Panc1 (cell line): ENCODE data around the gene NR1H4. TPM values are rescaled to one million over a fixed set of nuclear protein-coding genes. Genes with fewer than 3 reads are reported as not detected.

Source experiments
- ATAC-seq: fragments of 200-7000 bp; cut with Tn5 transposase; 2 replicates; pipeline ENCODE4 v1.9.1; 2020; ENCODE audit warnings: mild to moderate bottlenecking, moderate library complexity
- BruUV-seq: library from RNA; stranded (reverse); fragments of 400-500 nt; replicated peaks from 2 replicates; lab custom pipeline; 2021; lab: Mats Ljungman, UMichigan
- CTCF ChIA-PET: fragments of 300-600 bp; sonication (Branson Sonifier 250); formaldehyde crosslinking; loops from one replicate; lab custom pipeline; 2022; ENCODE audit warnings: antibody characterized with exemption; lab: Charles Lee
- POLR2A ChIA-PET: fragments of 300-600 bp; sonication (Branson Sonifier 250); formaldehyde crosslinking; loops from one replicate; lab custom pipeline; 2022; ENCODE audit warnings: antibody characterized with exemption; lab: Charles Lee
- DNase-seq: peaks from one replicate; pipeline ENCODE4 v3.0.0-alpha.2; 2010; ENCODE audit warnings: low read depth, low spot score
- H3K27ac ChIP-seq: 2 replicates; pipeline ENCODE4 v1.5.1; 2011; ENCODE audit warnings: mild to moderate bottlenecking, low read length, inconsistent platforms
- H3K27me3 ChIP-seq: fragments of 200-500 bp; sonication (Bioruptor generic); 2 replicates; pipeline ENCODE4 v1.6.0; 2014; ENCODE audit warnings: low read length, inconsistent platforms; ENCODE audit not compliant: control insufficient read depth, insufficient read depth
- H3K36me3 ChIP-seq: fragments of 200-500 bp; sonication (Bioruptor generic); 2 replicates; pipeline ENCODE4 v1.5.1; 2014; ENCODE audit warnings: inconsistent platforms, mild to moderate bottlenecking, low read length, moderate library complexity; ENCODE audit not compliant: control insufficient read depth, insufficient read depth
- H3K4me1 ChIP-seq: 2 replicates; pipeline ENCODE4 v1.5.1; 2011; ENCODE audit warnings: inconsistent platforms, mild to moderate bottlenecking, low read length, moderate library complexity; ENCODE audit not compliant: control insufficient read depth, insufficient read depth
- H3K4me3 ChIP-seq, 2 experiments: 2 replicates each; pipeline ENCODE4 v1.5.1; 2011 to 2012; ENCODE audit warnings: low read depth in 2 of 2, low read length in 2 of 2, mild to moderate bottlenecking in 2 of 2, inconsistent platforms in 1 of 2, moderate library complexity in 1 of 2
- H3K9me3 ChIP-seq: fragments of 200-500 bp; sonication (Bioruptor generic); 2 replicates; pipeline ENCODE4 v1.5.1; 2014; ENCODE audit warnings: low read depth, mild to moderate bottlenecking, inconsistent platforms, low read length, moderate library complexity; ENCODE audit not compliant: control insufficient read depth, insufficient read depth
- POLR2AphosphoS5 ChIP-seq: IDR thresholded peaks from 2 replicates; pipeline ENCODE4 v1.6.1; 2012; ENCODE audit warnings: mild to moderate bottlenecking, low read depth, low read length, moderate library complexity
- SIN3A ChIP-seq: IDR thresholded peaks from 2 replicates; pipeline ENCODE4 v1.6.1; 2012; ENCODE audit warnings: low read depth, mild to moderate bottlenecking, low read length, moderate library complexity, borderline replicate concordance; ENCODE audit not compliant: insufficient read depth
- TCF7L2 ChIP-seq: IDR thresholded peaks from 2 replicates; pipeline ENCODE4 v1.6.1; 2011; ENCODE audit warnings: mild to moderate bottlenecking, low read depth, low read length, inconsistent platforms
- in situ Hi-C: cut with HindIII; loops from 2 replicates; pipeline ENCODE4 v1.10.0; 2016; ENCODE audit warnings: low sequenced_read_pairs, low pct_unique_long_range_greater_than_20kb
- intact Hi-C: fragments of 100-400 bp; cut with micrococcal nuclease; formaldehyde crosslinking; loops from one replicate; pipeline ENCODE4 v1.10.0; 2022; ENCODE audit not compliant: unreplicated experiment
- total RNA-seq: library from RNA; stranded (reverse); gene quantifications from one replicate; pipeline ENCODE4 v1.2.1, GENCODE V29; 2021; ENCODE audit not compliant: unreplicated experiment
- TF ChIP-seq, protein P1 (sequence below): fragments of 450-650 bp; IDR thresholded peaks from 2 replicates; pipeline ENCODE4 v1.5.1; 2017; ENCODE audit warnings: mild to moderate bottlenecking
- TF ChIP-seq, protein P2 (sequence below), 2 experiments: IDR thresholded peaks; 2 replicates each; pipeline ENCODE4 v1.6.1; 2011 to 2012; ENCODE audit warnings: low read depth in 2 of 2, control low read depth in 1 of 2, low read length in 1 of 2, mild to moderate bottlenecking in 1 of 2, moderate library complexity in 1 of 2; ENCODE audit not compliant: insufficient read depth in 1 of 2

The NR1H4 gene
- total RNA-seq, 1 experiment from 2014 or later, result not detected

DNA sequence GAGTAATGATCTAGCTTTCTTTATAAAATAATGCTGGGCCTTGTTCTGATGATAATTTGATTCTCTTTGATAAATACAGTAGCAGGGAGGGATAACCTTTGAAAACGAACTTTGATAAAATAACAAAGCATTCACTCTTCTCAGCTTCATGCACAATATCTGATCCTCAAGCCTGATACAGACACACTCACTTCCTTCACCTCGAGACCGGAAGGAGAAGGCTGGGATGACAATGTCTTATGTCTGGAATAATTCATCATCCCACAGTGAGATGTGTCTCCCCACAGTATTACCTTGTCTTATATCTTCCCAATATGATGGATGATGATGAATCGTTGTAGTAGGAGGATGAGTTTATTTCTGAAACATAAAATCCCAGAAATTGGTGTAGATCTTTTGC is 15.5 kb upstream of the NR1H4 start:
- no peak for ATAC-seq
- H3K4me3 ChIP-seq, result no peak overlapping the region
- POLR2A ChIA-PET, result no interaction called here

DNA sequence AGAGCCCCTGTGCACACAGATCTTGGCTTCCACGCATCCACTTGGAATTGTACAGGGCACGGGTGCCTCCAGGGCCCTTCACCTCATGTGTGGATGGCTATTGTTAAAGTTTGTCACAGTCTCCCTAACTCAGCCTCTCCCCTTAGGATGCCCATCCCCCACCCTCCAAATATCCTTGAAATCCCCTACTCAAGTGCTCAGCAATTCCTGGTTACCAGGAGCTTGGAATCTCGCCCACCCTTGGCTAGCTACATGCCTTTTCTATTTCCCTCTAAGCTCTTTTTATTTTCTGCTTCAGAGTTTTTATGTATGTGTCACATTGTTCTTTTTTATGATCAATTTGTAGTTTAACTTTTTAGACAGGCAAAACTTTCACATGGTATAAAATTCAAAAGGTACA is 13.0 kb upstream of the NR1H4 start:
- ChIA-PET CTCF (no interaction called here), POLR2A (no interaction called here)
- DNase-seq (no peak), ATAC-seq (no peak)
- Histone ChIP-seq H3K36me3 (no peaks in the 10 kb centered on the region; the same call in 1 of the 2 replicates), H3K4me3 (no peak overlapping the region), H3K9me3 (no peaks in the 10 kb centered on the region), H3K27ac (no peak overlapping the region), H3K4me1 (no peaks in the 10 kb centered on the region), H3K27me3 (no peaks in the 10 kb centered on the region)
- TF ChIP-seq POLR2AphosphoS5 (no peak), TCF7L2 (no peak), SIN3A (no peak)
- TF ChIP-seq, protein P1, sequence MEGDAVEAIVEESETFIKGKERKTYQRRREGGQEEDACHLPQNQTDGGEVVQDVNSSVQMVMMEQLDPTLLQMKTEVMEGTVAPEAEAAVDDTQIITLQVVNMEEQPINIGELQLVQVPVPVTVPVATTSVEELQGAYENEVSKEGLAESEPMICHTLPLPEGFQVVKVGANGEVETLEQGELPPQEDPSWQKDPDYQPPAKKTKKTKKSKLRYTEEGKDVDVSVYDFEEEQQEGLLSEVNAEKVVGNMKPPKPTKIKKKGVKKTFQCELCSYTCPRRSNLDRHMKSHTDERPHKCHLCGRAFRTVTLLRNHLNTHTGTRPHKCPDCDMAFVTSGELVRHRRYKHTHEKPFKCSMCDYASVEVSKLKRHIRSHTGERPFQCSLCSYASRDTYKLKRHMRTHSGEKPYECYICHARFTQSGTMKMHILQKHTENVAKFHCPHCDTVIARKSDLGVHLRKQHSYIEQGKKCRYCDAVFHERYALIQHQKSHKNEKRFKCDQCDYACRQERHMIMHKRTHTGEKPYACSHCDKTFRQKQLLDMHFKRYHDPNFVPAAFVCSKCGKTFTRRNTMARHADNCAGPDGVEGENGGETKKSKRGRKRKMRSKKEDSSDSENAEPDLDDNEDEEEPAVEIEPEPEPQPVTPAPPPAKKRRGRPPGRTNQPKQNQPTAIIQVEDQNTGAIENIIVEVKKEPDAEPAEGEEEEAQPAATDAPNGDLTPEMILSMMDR, result no peak
- TF ChIP-seq, protein P2, sequence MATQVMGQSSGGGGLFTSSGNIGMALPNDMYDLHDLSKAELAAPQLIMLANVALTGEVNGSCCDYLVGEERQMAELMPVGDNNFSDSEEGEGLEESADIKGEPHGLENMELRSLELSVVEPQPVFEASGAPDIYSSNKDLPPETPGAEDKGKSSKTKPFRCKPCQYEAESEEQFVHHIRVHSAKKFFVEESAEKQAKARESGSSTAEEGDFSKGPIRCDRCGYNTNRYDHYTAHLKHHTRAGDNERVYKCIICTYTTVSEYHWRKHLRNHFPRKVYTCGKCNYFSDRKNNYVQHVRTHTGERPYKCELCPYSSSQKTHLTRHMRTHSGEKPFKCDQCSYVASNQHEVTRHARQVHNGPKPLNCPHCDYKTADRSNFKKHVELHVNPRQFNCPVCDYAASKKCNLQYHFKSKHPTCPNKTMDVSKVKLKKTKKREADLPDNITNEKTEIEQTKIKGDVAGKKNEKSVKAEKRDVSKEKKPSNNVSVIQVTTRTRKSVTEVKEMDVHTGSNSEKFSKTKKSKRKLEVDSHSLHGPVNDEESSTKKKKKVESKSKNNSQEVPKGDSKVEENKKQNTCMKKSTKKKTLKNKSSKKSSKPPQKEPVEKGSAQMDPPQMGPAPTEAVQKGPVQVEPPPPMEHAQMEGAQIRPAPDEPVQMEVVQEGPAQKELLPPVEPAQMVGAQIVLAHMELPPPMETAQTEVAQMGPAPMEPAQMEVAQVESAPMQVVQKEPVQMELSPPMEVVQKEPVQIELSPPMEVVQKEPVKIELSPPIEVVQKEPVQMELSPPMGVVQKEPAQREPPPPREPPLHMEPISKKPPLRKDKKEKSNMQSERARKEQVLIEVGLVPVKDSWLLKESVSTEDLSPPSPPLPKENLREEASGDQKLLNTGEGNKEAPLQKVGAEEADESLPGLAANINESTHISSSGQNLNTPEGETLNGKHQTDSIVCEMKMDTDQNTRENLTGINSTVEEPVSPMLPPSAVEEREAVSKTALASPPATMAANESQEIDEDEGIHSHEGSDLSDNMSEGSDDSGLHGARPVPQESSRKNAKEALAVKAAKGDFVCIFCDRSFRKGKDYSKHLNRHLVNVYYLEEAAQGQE (IDR thresholded peaks at IDR 0.05; ENCODE audit: insufficient read depth in 1 of 2, low read depth in 2 of 2, low read length in 1 of 2), result no peak
- intact Hi-C loops, result no loop called here
- BruUV-seq, result no TSS peak
- in situ Hi-C loops, result no loop called here

More for the DNA sequence above, 15.5 kb upstream of the NR1H4 start:
- CTCF ChIA-PET, result no interaction called here
- no peaks in the 10 kb centered on the region for H3K4me1 ChIP-seq
- no peak for DNase-seq
- H3K36me3 ChIP-seq, result no peaks in the 10 kb centered on the region; the same call in 1 of the 2 replicates
- intact Hi-C loops, result no loop called here
- no TSS peak for BruUV-seq
- in situ Hi-C loops, result no loop called here
- no peaks in the 10 kb centered on the region for H3K27me3 ChIP-seq
- no peak for TF ChIP-seq SIN3A
- H3K9me3 ChIP-seq, result no peaks in the 10 kb centered on the region
- no peak overlapping the region for H3K27ac ChIP-seq

DNA sequence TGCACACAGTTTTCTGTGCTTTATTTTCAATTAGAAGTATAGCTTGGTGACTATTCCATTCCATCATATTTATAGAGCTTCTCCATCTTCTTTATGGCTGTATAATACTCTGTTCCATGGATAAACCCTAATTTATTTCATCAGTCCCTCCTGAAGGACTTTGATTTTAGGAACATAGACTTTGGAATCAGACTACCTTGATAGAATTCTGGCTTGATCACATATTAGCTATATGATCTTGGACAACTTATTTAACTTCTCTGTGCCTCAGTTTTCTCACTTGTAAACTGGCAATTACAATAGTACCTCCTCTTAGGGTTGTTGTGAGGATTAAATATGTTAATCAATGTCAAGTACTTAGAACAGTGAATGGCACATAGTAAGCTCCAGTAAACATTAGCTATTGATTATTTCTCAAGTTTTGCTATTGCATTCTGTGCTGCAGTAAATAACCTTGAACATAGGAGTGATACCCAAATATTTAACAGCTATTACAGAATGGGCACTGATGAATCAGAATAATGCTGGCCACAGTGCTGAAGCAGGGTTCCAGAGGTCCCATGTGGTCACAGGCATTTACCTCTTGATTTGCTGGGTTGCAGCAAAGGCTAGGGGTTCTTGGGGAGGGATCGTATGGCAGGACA is 12.2 kb upstream of the NR1H4 start:
- ChIA-PET POLR2A (interaction anchor here (0.6 kb wide), 1 partner anchor 134 kb away, joined by 3 read pairs; no protein-coding TSS in a partner anchor), CTCF (no interaction called here)
- no peak overlapping the region for H3K27ac ChIP-seq
- in situ Hi-C loops, result no loop called here
- no peaks in the 10 kb centered on the region for H3K9me3 ChIP-seq
- H3K4me1 ChIP-seq, result no peaks in the 10 kb centered on the region
- H3K27me3 ChIP-seq, result no peaks in the 10 kb centered on the region
- intact Hi-C loops, result no loop called here
- no peak overlapping the region for H3K4me3 ChIP-seq
- H3K36me3 ChIP-seq, result no peaks in the 10 kb centered on the region; the same call in 1 of the 2 replicates
- BruUV-seq, result no TSS peak
- no peak for DNase-seq
- TF ChIP-seq TCF7L2 (no peak), POLR2AphosphoS5 (no peak), SIN3A (no peak)
- TF ChIP-seq, protein P1, result no peak
- TF ChIP-seq, protein P2 (IDR thresholded peaks at IDR 0.05; ENCODE audit: insufficient read depth in 1 of 2, low read depth in 2 of 2, low read length in 1 of 2), result no peak
- no peak for ATAC-seq
